NCI-H1436 (cell line): ENCODE results near the gene AMMECR1.
"Not testable (repeated sequence)": the region's sequence is repeated elsewhere in the genome, so short reads cannot be mapped to it uniquely, and the experiment has no call there.

Experiments used
- DNase-seq: peaks from one replicate; lab custom pipeline; 2025; lab: John Stamatoyannopoulos, UW

Gene AMMECR1

DNA sequence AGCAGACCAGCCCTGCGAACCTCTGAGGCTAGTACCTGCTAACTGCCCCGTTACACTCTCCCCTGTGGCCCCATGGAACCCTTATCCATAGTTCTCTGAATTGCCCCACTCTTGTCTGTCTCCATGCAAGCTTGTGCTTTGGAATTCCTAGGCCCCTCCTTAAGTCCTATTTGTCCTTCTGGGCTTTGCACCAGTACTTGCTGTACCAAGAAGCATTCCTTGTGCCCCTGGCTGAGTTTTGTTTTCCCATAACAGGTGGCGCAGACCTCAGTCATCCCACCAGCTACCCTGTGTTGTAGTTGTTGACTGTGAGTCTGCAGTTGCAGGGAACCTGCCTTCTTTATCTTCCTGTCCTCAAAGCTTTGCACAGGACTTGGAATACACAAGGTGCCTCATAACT lies 147.9 kb downstream of the AMMECR1 start:
- DNase-seq: no peak

DNA sequence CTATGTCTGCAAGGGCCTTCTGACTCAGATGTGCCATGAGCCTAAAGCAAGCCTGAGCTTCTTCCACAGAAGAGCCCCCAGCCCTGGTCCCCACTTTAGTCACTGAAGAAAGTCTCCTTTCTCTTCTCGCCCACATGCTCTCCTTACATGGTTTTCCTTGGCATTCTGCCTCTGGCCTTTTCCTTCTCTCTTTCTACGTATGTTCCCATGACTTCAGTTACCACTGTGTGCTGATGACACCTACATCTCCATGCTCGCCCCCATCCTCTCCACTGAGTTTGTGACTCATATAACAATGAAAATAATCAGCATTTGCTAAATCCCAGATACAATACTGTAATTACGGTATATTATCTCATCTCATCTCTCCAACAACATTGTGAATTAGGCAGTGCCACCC lies 149.3 kb downstream of the AMMECR1 start:
- DNase-seq: no peak

GRCh38 chrX:110167952-110168451 lies 149.9 kb downstream of the AMMECR1 start:
- DNase-seq: no peak

GRCh38 chrX:110163488-110163887 lies 154.4 kb downstream of the AMMECR1 start:
- no peak for DNase-seq

DNA sequence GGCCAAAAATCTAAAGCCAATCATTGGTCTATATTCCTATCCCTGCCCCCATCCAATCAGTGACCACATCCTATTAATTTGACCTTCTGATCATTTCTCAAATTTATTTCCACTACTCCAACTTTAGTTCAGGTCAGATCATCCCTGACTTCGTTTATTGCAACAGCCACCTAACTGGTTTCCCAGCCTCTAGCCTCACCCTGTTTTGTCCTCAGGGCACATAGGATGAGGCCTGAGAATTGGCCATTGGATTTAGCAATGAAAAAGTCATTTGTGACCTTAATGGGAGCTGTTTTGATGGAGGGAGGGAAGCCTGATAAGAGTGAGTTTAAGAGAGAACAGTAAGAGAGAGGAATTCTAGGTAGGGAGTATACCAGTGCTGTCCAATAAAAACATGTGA lies 155.0 kb downstream of the AMMECR1 start:
- DNase-seq: no peak

GRCh38 chrX:110162131-110162530 lies 155.8 kb downstream of the AMMECR1 start:
- no peak for DNase-seq

DNA sequence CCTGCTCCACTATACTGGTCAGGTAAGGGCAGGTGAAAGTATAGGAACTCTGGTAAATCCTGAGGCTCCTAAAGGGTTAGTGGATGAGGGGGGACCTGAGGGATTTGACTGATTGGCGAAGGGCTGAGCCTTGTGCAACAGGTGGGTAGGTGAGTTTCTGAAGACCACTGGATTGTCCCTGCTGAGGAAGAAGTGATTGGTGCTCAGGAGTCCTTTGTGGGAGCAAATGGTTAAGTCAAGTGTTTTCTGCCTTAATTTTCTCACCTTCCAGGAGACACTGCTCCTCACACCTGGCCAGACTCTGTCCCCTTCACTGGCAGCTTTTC lies 156.6 kb downstream of the AMMECR1 start:
- DNase-seq: no peak

DNA sequence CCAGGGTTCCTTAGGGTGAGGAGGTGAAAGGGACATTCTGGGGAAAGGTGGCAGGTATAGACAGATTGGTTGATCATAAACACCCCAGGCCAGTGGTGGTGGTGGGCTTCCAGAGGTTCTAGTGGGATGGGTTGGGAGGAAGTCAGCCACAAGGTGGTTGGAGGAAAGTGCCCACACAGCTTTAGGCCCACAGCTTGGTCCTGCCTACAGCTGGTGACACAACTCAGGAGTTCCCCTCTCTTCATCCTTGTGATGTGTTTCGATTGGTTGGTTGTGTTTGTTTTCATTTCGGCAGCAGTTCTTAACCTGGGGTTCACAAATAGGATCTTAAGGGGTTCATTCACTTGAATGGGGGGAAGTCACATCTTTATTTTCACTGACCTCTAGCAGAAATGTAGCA lies 158.0 kb downstream of the AMMECR1 start:
- no peak for DNase-seq

- no peak for DNase-seq
Observed at GRCh38 chrX:110159235-110159634, 158.7 kb downstream of the AMMECR1 start.

DNA sequence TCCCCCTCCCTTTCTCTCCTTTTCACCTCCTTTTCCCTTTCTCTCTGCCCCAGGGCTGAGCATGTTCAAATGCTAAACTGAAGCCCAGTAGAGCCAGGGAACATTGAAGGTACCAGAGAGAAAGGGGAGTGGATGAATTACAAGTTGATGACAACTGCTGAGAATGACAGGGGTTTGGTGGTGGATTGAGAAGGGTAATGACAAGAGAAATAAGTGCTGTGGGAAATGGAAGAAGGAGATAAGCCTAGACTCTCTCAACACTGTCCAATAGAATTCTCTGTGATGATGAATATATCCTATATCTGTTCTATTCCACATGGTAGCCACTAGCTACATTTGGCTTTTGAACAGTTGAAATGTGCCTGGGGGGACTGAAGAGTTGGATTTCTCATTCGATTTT lies 160.4 kb downstream of the AMMECR1 start:
- DNase-seq: no peak

GRCh38 chrX:110156167-110156754 lies 161.6 kb downstream of the AMMECR1 start:
- no peak for DNase-seq

GRCh38 chrX:110155759-110156158 lies 162.1 kb downstream of the AMMECR1 start:
- DNase-seq: no peak

DNA sequence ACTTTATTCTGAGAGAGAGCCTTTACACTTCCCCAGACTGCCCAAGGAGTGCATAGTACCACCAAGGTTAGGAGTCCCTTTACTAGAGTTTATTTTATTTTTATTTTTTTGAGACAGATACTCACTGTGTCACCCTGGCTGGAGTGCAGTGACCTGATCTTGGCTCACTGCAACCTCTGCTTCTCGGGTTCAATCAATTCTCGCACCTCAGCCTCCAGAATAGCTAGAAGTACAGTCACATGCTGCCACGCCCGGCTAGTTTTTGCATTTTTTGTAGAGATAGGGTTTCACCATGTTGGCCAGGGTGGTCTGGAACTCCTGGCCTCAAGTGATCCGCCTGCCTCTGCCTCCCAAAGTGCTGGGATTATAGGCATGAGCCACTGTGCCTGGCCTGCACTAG lies 163.6 kb downstream of the AMMECR1 start:
- DNase-seq: not testable (repeated sequence)

DNA sequence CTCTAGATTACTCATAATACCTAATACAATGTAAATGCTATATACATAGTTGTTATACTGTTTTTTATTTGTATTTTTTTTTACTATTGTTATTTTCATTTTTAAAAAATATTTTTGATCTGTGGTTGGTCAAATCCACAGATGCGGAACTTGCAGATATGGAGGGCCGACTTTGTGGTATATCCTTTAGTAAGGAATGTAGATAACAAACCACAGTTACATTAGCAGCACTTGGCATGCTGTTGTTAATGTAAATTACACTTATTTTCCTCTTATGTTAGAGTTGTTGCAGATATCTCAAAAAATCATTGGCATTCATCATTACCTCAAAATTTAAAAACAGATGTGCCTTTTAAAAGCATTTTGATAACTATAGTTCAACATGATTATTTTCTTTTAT lies 164.0 kb downstream of the AMMECR1 start:
- no peak for DNase-seq

DNA sequence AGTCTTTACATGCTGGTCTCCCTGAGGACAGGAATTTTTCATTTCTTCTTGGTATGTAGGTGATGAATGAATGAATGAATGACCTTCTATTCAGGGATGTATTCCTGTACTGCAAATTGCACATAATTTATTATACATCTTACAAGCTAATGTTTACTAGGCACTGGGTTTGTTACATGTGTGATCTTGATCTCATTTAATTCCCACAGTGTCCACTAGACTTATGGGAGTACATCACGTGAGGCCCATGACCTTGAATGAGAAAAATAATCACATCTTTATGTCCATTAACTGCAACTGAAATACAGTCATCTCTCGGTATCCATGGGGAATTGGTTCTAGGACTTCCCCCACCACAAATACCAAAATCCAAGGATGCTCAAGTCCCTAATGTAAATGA lies 164.6 kb downstream of the AMMECR1 start:
- DNase-seq: no peak

DNA sequence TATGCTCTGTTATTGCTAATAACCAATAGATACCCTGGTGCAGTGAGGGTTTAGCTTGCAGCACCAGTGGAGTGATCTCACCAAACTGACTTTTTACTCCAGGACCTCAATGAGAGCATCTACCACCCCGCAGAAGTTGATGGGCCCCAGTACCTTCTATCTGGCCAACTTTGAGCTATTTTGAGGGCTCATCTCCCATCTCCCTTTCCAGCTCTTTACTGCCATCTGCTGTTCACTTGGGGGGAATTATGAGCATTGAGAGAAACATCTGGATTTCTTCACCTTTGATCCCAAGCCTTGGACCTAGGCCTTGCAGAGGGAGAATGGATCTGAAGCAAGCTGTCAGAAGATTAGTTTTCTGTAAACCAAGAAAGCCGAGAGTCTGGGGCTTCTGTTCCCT lies 171.4 kb downstream of the AMMECR1 start:
- peak; percentile 52 for DNase-seq

DNA sequence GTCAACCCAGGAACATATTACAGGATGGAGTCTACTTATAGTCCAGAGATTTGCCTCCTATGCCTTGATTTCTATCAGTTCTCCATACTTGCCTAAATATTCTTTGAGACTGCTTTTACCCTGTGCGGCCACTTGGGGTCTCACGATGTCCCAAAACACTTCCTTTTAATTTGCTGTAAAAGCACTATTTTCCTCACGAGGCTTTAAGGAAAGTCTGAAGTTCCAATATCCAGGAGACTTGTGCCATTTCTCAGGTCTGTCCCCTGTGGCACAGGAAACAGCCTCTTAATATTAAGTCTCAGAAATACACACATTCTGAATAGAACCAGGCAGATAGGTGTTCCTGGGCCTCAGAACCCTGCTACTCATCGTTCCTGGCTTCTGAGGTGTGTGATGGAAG lies 172.0 kb downstream of the AMMECR1 start:
- DNase-seq: no peak

- no peak for DNase-seq
Observed at GRCh38 chrX:110145311-110145710, 172.6 kb downstream of the AMMECR1 start.
